Lower leg skin (tissue), 4 donors: Measurements from ENCODE around the gene ATP8B4. TPM values are rescaled to one million over a fixed set of nuclear protein-coding genes. Genes with fewer than 3 reads are reported as not detected.

Experiments
- DNase-seq, 2 donors: peaks; one replicate each; pipeline ENCODE4 v3.0.0-alpha.2; 2019; ENCODE audit warnings: low spot score in 2 of 2
- H3K4me3 ChIP-seq: fragments of 200-600 bp; sonication (generic); 2 replicates; pipeline ENCODE4 v1.5.1; 2017; ENCODE audit warnings: mild to moderate bottlenecking, low read depth; ENCODE audit not compliant: poor library complexity, severe bottlenecking
- CTCF ChIP-seq, 3 donors: fragments of 450-650 bp; IDR thresholded peaks; one replicate each; pipeline ENCODE4 v1.5.1; 2016; ENCODE audit warnings: antibody characterized with exemption in 3 of 3, mild to moderate bottlenecking in 3 of 3, moderate library complexity in 2 of 3
- POLR2A ChIP-seq, 2 donors: fragments of 450-650 bp; IDR thresholded peaks; one replicate each; pipeline ENCODE4 v1.6.1; 2016 to 2017; ENCODE audit warnings: antibody characterized with exemption in 2 of 2, mild to moderate bottlenecking in 1 of 2, moderate library complexity in 1 of 2
- WGBS, 2 donors: methylation state at CpG; one replicate each; pipeline ENCODE4 v1.1.5; 2018; 5-methylcytosine and 5-hydroxymethylcytosine counted together
- intact Hi-C: fragments of 100-400 bp; cut with DNase I; formaldehyde crosslinking; loops from one replicate; pipeline ENCODE4 v1.15.0; 2023; ENCODE audit warnings: low total_unique reads
- total RNA-seq, 4 donors: library from RNA; depleted of rRNA; stranded (reverse); fragments of >200 nt; gene quantifications; one replicate each; pipeline ENCODE4 v1.1.0, GENCODE V29; 2016

ATP8B4 gene
- total RNA-seq, 4 donors from 2014 or later: 1.9 to 6.3 (median 2.9) TPM

GRCh38 chr15:50109076-50109987 lies 9.7 kb downstream of the ATP8B4 start:
- no peak for DNase-seq
- no peak overlapping the region for H3K4me3 ChIP-seq
- intact Hi-C loops: no loop called here
- WGBS, 2 donors: 20 to 33% methylated on average over 3 of the region's 3 CpGs
- TF ChIP-seq CTCF (IDR thresholded peaks at IDR 0.05) (no peak), POLR2A (IDR thresholded peaks at IDR 0.05) (no peak)

- 78 to 80% methylated on average over 4 of the region's 4 CpGs for WGBS, 2 donors
- intact Hi-C loops: no loop called here
- no peak for DNase-seq
- TF ChIP-seq POLR2A (IDR thresholded peaks at IDR 0.05) (no peak), CTCF (IDR thresholded peaks at IDR 0.05) (no peak)
- no peak overlapping the region for H3K4me3 ChIP-seq
Observed at GRCh38 chr15:50108461-50108860, 10.6 kb downstream of the ATP8B4 start.

- TF ChIP-seq POLR2A (IDR thresholded peaks at IDR 0.05) (no peak), CTCF (IDR thresholded peaks at IDR 0.05) (no peak)
- H3K4me3 ChIP-seq: no peak overlapping the region
- DNase-seq: peak in 1 of 2 donors; percentile 51
- intact Hi-C loops: no loop called here
- 84 to 85% methylated on average over 7 of the region's 7 CpGs for WGBS, 2 donors
Observed at GRCh38 chr15:50107591-50108408, 11.2 kb downstream of the ATP8B4 start.

GRCh38 chr15:50107157-50107556 lies 11.9 kb downstream of the ATP8B4 start:
- intact Hi-C loops: no loop called here
- H3K4me3 ChIP-seq: no peak overlapping the region
- no peak for TF ChIP-seq CTCF (IDR thresholded peaks at IDR 0.05)
- TF ChIP-seq POLR2A (IDR thresholded peaks at IDR 0.05): no peak
- 73% methylated on average over 4 of the region's 4 CpGs for WGBS, 2 donors
- DNase-seq: no peak

GRCh38 chr15:50106457-50106856 lies 12.6 kb downstream of the ATP8B4 start:
- no peak for DNase-seq
- TF ChIP-seq CTCF (IDR thresholded peaks at IDR 0.05) (no peak), POLR2A (IDR thresholded peaks at IDR 0.05) (no peak)
- intact Hi-C loops: no loop called here
- 88 to 90% methylated on average over 5 of the region's 5 CpGs for WGBS, 2 donors
- H3K4me3 ChIP-seq: no peak overlapping the region
